ENCODE results near the gene STX8. TPM values are rescaled to one million over a fixed set of nuclear protein-coding genes. Genes with fewer than 3 reads are reported as not detected.

The STX8 gene
- total RNA-seq, 1 experiment from 2014 or later, result 38.8 TPM

GRCh38 chr17:9468937-9469336 is 106.7 kb downstream of the STX8 start (continued):
- TF ChIP-seq ELF1 (IDR thresholded peaks at IDR 0.05; ENCODE audit: borderline replicate concordance, low read depth) (no peak), RAD21 (IDR thresholded peaks at IDR 0.05; ENCODE audit: low read depth) (no peak), ZNF274 (IDR thresholded peaks at IDR 0.05; ENCODE audit: low read depth, low read length) (no peak), POLR2AphosphoS5 (IDR thresholded peaks at IDR 0.05; ENCODE audit: low read depth, low read length) (no peak), FOSL1 (IDR thresholded peaks at IDR 0.05; ENCODE audit: low read depth) (no peak), YY1 (IDR thresholded peaks at IDR 0.05; ENCODE audit: extremely low read depth, insufficient replicate concordance, low read depth, low read length) (no peak), EZH2 (IDR thresholded peaks at IDR 0.05) (no peak), TCF7L2 (IDR thresholded peaks at IDR 0.05; ENCODE audit: borderline replicate concordance, extremely low read depth, insufficient read depth, insufficient read length) (no peak), ZFX (IDR thresholded peaks at IDR 0.05) (no peak), SIN3A (IDR thresholded peaks at IDR 0.05; ENCODE audit: low read depth) (no peak), SRF (IDR thresholded peaks at IDR 0.05; ENCODE audit: low read depth) (no peak)
- TF ChIP-seq, protein P1, sequence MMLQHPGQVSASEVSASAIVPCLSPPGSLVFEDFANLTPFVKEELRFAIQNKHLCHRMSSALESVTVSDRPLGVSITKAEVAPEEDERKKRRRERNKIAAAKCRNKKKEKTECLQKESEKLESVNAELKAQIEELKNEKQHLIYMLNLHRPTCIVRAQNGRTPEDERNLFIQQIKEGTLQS (IDR thresholded peaks at IDR 0.05), result no peak
- TF ChIP-seq, protein P2, sequence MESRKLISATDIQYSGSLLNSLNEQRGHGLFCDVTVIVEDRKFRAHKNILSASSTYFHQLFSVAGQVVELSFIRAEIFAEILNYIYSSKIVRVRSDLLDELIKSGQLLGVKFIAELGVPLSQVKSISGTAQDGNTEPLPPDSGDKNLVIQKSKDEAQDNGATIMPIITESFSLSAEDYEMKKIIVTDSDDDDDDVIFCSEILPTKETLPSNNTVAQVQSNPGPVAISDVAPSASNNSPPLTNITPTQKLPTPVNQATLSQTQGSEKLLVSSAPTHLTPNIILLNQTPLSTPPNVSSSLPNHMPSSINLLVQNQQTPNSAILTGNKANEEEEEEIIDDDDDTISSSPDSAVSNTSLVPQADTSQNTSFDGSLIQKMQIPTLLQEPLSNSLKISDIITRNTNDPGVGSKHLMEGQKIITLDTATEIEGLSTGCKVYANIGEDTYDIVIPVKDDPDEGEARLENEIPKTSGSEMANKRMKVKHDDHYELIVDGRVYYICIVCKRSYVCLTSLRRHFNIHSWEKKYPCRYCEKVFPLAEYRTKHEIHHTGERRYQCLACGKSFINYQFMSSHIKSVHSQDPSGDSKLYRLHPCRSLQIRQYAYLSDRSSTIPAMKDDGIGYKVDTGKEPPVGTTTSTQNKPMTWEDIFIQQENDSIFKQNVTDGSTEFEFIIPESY (IDR thresholded peaks at IDR 0.05; ENCODE audit: extremely low read depth, insufficient replicate concordance, low read length), result no peak

DNA sequence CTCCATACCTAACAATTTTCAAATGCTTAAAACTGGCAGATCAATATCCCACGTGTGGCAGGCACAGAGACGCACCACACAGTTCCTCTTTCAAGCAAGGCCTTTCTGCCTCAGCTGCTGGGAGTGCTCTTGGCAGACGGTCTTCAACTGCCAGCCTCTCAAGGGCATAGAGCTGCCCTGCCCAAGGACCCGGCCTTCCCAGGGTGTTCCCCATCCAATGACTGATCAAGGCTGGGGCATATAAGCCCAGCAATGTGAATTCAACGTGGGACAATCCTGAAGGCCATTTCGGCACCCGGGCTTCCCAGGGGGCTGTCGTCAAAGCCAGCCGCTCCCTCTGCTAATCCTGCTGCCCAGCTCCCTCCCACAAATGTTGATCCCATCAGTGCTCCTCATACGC is 107.1 kb downstream of the STX8 start:
- Histone ChIP-seq H3K36me3 (ENCODE audit: control insufficient read depth in 1 of 2, insufficient read depth in 2 of 2, low read length in 2 of 2) (no peaks in the 10 kb centered on the region), H4K20me1 (ENCODE audit: insufficient read depth) (no peaks in the 10 kb centered on the region), H3K4me2 (ENCODE audit: low read length) (no peak overlapping the region), H3K27ac (ENCODE audit: low read depth, low read length) (no peak overlapping the region), H3K79me2 (ENCODE audit: insufficient read depth, low read length) (no peaks in the 10 kb centered on the region), H3K9ac (ENCODE audit: low read length) (no peak overlapping the region), H3K9me3 (ENCODE audit: control insufficient read depth in 1 of 2, insufficient read depth in 1 of 2, low read depth in 1 of 2, low read length in 2 of 2) (no peaks in the 10 kb centered on the region), H3K4me3 (replicated peaks in 1 of 2; ENCODE audit: low read depth in 1 of 2, low read length in 2 of 2) (no peak overlapping the region), H3K27me3 (ENCODE audit: insufficient read depth, low read length) (no peaks in the 10 kb centered on the region), H2AFZ (ENCODE audit: low read depth, low read length, poor library complexity, severe bottlenecking) (no peak overlapping the region), H3K9me2 (ENCODE audit: insufficient read depth) (no peaks in the 10 kb centered on the region), H3K4me1 (ENCODE audit: control insufficient read depth in 1 of 2, insufficient read depth in 2 of 2, low read length in 2 of 2) (no peaks in the 10 kb centered on the region)
- BruUV-seq (replicated peaks), result no TSS peak
- ChIA-PET CTCF (no interaction called here), RAD21 (ENCODE audit: low non-redundant PET in 1 of 2, low total read pairs in 2 of 2, uncharacterized antibody in 2 of 2, unreplicated experiment in 2 of 2) (no interaction called here), POLR2A (no interaction called here)
- DNase-seq (ENCODE audit: low read depth, low spot score) (no peak), ATAC-seq (no peak)
- intact Hi-C loops (cut with micrococcal nuclease), result no loop called here
- TF ChIP-seq MAX (IDR thresholded peaks at IDR 0.05), result no peak
- TF ChIP-seq EZH2 (IDR thresholded peaks at IDR 0.05), result no peak
- TF ChIP-seq, protein P2 (IDR thresholded peaks at IDR 0.05; ENCODE audit: extremely low read depth, insufficient replicate concordance, low read length), result no peak
- no peak for TF ChIP-seq ZFX (IDR thresholded peaks at IDR 0.05)
- no peak for TF ChIP-seq POLR2AphosphoS5 (IDR thresholded peaks at IDR 0.05; ENCODE audit: low read depth, low read length)
